NT2/D1 (cell line): ENCODE results near the gene PHKB.

Source experiments
- DNase-seq: peaks from one replicate; pipeline ENCODE4 v3.0.0-alpha.2; 2011; ENCODE audit warnings: low read depth, low spot score
- H3K27me3 ChIP-seq: 2 replicates; pipeline ENCODE4 v1.6.0; 2011; ENCODE audit warnings: mild to moderate bottlenecking; ENCODE audit not compliant: insufficient read length, insufficient read depth
- H3K36me3 ChIP-seq: 2 replicates; pipeline ENCODE4 v1.6.1; 2011; ENCODE audit warnings: mild to moderate bottlenecking, low read length, mixed read lengths; ENCODE audit not compliant: insufficient read depth, insufficient read length
- H3K4me1 ChIP-seq: 2 replicates; pipeline ENCODE4 v1.5.1; 2011; ENCODE audit not compliant: insufficient read depth, insufficient read length
- H3K4me3 ChIP-seq: 2 replicates; pipeline ENCODE4 v1.5.1; 2011; ENCODE audit warnings: low read depth; ENCODE audit not compliant: insufficient read length
- H3K9ac ChIP-seq: 2 replicates; pipeline ENCODE4 v1.6.0; 2011; ENCODE audit warnings: low read depth; ENCODE audit not compliant: insufficient read length
- H3K9me3 ChIP-seq: 2 replicates; pipeline ENCODE4 v1.5.1; 2011; ENCODE audit warnings: mild to moderate bottlenecking, low read length; ENCODE audit not compliant: insufficient read depth
- SUZ12 ChIP-seq: IDR thresholded peaks from 2 replicates; pipeline ENCODE4 v1.6.1; 2011; ENCODE audit not compliant: insufficient read length, insufficient read depth; ENCODE audit errors: extremely low read depth
- YY1 ChIP-seq: IDR thresholded peaks from 2 replicates; pipeline ENCODE4 v1.6.1; 2011; ENCODE audit not compliant: insufficient read length, insufficient read depth
- ZNF274 ChIP-seq: IDR thresholded peaks from 2 replicates; pipeline ENCODE4 v1.6.1; 2011; ENCODE audit warnings: mild to moderate bottlenecking, low read depth, low read length

PHKB gene

DNA sequence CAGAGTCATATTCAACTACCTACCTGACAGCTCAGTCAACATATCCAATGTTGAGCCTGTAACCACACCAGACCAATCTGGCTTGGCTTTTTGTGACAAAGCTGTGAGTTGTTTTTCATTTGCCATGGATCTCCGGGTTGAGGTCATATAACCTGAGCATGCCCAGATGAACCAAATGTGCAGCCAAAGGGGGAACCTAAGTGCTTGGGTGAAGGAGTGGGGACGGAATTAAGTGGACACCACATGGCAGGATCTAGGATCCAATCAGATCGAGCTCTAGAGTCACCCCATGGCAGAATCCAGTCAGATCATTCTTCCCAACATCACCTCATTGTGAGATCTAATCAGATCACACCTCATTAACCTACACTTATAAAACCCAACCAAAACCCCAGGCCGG is 258.6 kb downstream of the PHKB start:
- Histone ChIP-seq H3K9ac (no peak overlapping the region), H3K4me1 (no peaks in the 10 kb centered on the region), H3K36me3 (no peaks in the 10 kb centered on the region), H3K27me3 (no peaks in the 10 kb centered on the region), H3K9me3 (no peaks in the 10 kb centered on the region), H3K4me3 (no peak overlapping the region)
- TF ChIP-seq YY1 (no peak), ZNF274 (no peak), SUZ12 (no peak)
- no peak for DNase-seq

DNA sequence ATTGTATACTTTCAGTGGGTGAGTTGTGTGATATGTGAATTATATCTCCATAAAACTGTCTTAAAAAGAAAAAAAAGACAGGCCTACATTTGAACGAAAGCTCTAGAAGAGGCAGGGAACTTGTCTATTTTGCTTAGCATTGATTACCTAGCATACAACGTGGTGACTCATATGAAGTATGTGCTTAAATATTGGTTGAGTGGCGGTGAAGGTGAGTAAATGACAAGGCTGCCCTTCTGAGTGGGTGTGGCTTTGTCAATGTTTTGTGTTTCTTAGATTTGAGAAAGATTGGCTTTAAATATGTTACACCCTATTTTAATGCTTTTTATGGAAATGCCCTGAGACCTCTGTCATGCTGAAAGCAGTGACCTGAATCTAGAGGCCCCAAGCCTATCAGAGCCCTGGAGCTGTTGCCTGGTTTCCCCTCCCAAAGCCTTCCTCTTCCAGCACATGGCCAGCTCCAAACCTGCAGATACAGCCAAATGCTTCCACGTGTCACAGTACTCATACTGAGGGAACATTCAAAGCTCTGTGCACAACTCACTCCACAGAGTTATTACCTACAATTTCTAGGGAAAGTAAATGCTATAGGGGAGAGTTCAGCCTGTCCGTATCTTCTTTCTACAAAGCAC is 260.0 kb downstream of the PHKB start:
- no peak overlapping the region for H3K4me3 ChIP-seq
- H3K9ac ChIP-seq, result no peak overlapping the region
- TF ChIP-seq ZNF274 (no peak), SUZ12 (no peak), YY1 (no peak)
- no peak for DNase-seq
- H3K9me3 ChIP-seq, result no peaks in the 10 kb centered on the region
- no peaks in the 10 kb centered on the region for H3K27me3 ChIP-seq
- no peaks in the 10 kb centered on the region for H3K36me3 ChIP-seq
- H3K4me1 ChIP-seq, result no peaks in the 10 kb centered on the region

DNA sequence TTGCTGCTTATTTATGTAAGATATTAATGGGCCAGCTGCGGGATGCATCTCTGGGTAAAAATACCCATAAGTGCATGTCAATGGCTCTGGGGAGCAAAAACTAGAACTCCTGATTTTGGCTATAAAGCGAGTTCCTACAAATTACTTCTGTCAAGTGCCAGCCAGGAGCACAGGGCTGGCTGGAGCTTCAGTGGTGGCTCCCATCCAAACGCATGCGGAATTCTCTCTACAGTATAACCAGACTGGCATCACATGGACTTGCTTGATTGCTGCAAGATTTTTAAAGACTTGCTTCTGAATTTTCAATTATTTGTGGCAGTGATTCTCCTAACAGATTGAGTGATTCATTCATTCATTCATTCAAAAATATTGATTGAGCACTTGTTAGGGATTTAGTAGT is 260.9 kb downstream of the PHKB start:
- H3K9me3 ChIP-seq, result no peaks in the 10 kb centered on the region
- TF ChIP-seq ZNF274 (no peak), SUZ12 (no peak), YY1 (no peak)

DNA sequence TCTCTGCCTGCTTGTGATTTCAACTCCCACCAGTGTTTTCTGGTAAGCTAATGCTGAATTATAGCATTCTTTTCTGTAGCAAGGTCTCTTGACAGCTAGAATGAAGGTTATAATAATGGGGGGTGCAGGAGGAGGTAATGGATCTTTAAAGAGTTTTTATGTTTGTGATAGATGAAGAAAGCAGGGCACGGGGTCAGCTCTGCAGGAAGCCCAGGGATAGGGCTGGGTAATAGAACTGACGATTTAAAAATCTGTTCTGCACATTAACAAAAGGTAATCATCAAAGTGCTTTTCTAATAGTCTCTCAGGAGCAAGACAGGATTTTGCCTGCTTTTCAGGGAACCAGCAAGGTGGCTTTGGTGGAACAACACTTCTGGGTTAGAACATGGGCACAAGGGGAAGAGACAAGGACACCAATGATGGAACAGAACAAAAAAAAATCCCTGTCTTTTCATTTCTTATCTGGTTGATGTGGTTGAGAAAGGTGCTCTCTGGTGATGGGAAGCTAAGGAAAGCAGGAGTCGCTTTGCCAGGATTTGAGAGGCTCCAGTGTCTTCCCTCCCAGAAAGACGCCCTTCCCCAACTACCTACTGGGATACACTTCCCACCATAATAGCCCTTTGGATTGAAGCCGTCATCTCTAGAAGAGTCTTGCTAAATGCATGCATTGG is 263.1 kb downstream of the PHKB start:
- TF ChIP-seq YY1 (no peak), ZNF274 (no peak), SUZ12 (no peak)
- no peak overlapping the region for H3K9ac ChIP-seq
- no peaks in the 10 kb centered on the region for H3K4me1 ChIP-seq
- H3K4me3 ChIP-seq, result no peak overlapping the region
- H3K27me3 ChIP-seq, result no peaks in the 10 kb centered on the region
- DNase-seq, result no peak
- H3K36me3 ChIP-seq, result no peaks in the 10 kb centered on the region
- no peaks in the 10 kb centered on the region for H3K9me3 ChIP-seq

More for the DNA sequence above, 260.9 kb downstream of the PHKB start:
- no peak overlapping the region for H3K4me3 ChIP-seq
- H3K36me3 ChIP-seq, result no peaks in the 10 kb centered on the region
- H3K9ac ChIP-seq, result no peak overlapping the region
- no peak for DNase-seq
- no peaks in the 10 kb centered on the region for H3K4me1 ChIP-seq
- no peaks in the 10 kb centered on the region for H3K27me3 ChIP-seq

DNA sequence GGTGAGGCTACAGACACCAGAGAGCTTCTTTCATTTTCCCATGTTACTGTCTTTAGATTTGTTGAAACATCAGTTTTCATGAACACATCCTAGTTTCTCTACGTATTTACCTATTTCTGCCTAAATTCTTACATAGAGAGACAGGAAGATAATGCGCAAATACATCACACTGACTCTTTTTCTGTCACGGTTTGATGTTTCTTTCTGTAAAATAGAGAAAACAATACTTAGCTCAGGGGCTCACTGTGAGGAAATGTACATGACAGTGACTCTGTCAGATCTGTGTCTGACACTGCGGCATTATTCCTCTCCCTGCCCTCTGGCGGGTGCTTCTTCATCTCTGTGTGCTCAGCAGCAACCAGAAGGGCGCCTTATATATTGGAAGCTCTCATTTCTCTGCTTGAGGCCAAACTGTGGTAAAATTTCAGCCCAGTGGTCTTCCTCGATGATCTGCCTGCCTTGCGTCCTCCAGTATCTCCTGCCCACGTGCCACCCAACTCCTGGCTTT is 264.1 kb downstream of the PHKB start:
- no peaks in the 10 kb centered on the region for H3K36me3 ChIP-seq
- H3K9ac ChIP-seq, result no peak overlapping the region
- no peak overlapping the region for H3K4me3 ChIP-seq
- TF ChIP-seq ZNF274, result no peak
- TF ChIP-seq SUZ12, result no peak
- TF ChIP-seq YY1, result no peak
- no peak for DNase-seq
- no peaks in the 10 kb centered on the region for H3K9me3 ChIP-seq
- no peaks in the 10 kb centered on the region for H3K4me1 ChIP-seq
- no peaks in the 10 kb centered on the region for H3K27me3 ChIP-seq

DNA sequence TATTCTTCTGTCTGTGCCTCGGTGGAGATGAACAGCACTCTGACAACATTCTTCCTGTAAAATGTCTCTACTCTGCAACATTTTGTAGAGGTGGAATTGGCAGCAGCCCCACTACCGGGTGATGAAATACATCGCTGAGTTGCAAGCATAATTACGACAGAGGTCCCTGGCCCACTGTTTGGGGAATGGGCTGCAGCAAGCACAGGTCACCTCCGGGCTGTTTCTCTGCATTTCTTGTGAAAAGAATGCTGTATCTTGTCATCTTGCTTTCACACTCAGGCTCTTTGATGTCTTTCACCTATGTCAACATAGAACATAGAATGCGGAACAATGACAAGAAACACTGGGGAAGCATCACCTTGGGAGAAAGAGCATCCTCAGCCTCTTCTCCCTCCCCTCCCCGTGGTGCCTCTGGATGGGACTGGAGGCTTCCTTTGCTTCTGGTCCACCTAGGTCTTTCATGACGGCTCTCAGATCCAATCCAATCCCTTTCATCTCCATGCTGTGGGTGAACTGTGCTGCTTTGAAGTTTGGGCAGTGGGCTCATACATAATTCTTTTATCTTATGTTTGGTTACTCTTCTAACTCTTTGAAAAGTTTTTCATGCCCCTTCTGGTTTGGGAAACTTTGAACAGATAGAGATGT is 265.0 kb downstream of the PHKB start:
- TF ChIP-seq YY1 (no peak), SUZ12 (no peak)
- H3K36me3 ChIP-seq, result no peaks in the 10 kb centered on the region
- no peaks in the 10 kb centered on the region for H3K9me3 ChIP-seq
- DNase-seq, result no peak
- no peaks in the 10 kb centered on the region for H3K27me3 ChIP-seq
- H3K9ac ChIP-seq, result no peak overlapping the region
- H3K4me3 ChIP-seq, result no peak overlapping the region
- no peaks in the 10 kb centered on the region for H3K4me1 ChIP-seq

DNA sequence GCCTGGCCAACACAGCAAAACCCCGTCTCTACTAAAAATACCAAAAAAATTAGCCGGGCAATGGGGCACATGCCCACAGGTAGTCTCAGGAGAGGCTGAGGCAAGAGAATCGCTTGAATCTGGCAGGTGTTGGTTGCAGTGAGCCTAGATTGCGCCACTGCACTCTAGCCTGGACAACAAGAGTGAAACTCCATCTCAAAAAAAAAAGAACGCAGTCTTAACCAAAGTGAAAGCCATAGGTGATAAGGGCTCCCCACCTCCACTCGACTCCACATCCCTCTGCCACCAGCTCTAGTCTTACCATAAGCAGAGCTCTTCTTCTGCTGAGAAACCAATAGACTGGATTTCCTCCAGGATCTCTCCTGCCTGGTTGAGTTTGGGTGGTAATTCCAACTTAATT is 266.0 kb downstream of the PHKB start:
- no peak overlapping the region for H3K9ac ChIP-seq
- TF ChIP-seq YY1 (no peak), ZNF274 (no peak), SUZ12 (no peak)
- no peaks in the 10 kb centered on the region for H3K36me3 ChIP-seq
- no peaks in the 10 kb centered on the region for H3K27me3 ChIP-seq
- no peaks in the 10 kb centered on the region for H3K4me1 ChIP-seq
- H3K9me3 ChIP-seq, result no peaks in the 10 kb centered on the region
- DNase-seq, result no peak
- H3K4me3 ChIP-seq, result no peak overlapping the region
